GM23338 (cell line): ENCODE results near the gene IGSF22. TPM values are rescaled to one million over a fixed set of nuclear protein-coding genes. Genes with fewer than 3 reads are reported as not detected.

ENCODE experiments used
- ATAC-seq: fragments of 200-7000 bp; cut with Tn5 transposase; 3 replicates; pipeline ENCODE4 v1.9.1; 2020
- DNase-seq: peaks from one replicate; pipeline ENCODE4 v3.0.0-alpha.2; 2015; ENCODE audit warnings: low spot score
- H2AFZ ChIP-seq: fragments of 200-600 bp; sonication (generic); 2 replicates; pipeline ENCODE4 v1.8.0; 2016; ENCODE audit warnings: antibody characterized with exemption, mild to moderate bottlenecking, moderate library complexity
- H3F3A ChIP-seq: fragments of 200-600 bp; sonication (generic); replicated peaks from 2 replicates; pipeline ENCODE4 v1.8.0; 2017; ENCODE audit warnings: antibody characterized with exemption, mixed run types, low read depth
- H3K27ac ChIP-seq: fragments of 200-600 bp; sonication (generic); 2 replicates; pipeline ENCODE4 v1.6.1; 2016; ENCODE audit warnings: low read depth
- H3K27me3 ChIP-seq: fragments of 200-600 bp; sonication (generic); 2 replicates; pipeline ENCODE4 v1.8.0; 2016; ENCODE audit warnings: mild to moderate bottlenecking, mixed run types, moderate library complexity; ENCODE audit not compliant: insufficient read depth
- H3K36me3 ChIP-seq: fragments of 200-600 bp; sonication (generic); 2 replicates; pipeline ENCODE4 v1.8.0; 2016; ENCODE audit warnings: mild to moderate bottlenecking; ENCODE audit not compliant: insufficient read depth
- H3K4me1 ChIP-seq: fragments of 200-600 bp; sonication (generic); 2 replicates; pipeline ENCODE4 v1.8.0; 2016; ENCODE audit warnings: mild to moderate bottlenecking, moderate library complexity; ENCODE audit not compliant: insufficient read depth
- H3K4me2 ChIP-seq: fragments of 200-600 bp; sonication (generic); 2 replicates; pipeline ENCODE4 v1.7.1; 2017; ENCODE audit warnings: mixed run types
- H3K4me3 ChIP-seq: fragments of 200-600 bp; sonication (generic); 2 replicates; pipeline ENCODE4 v1.6.1; 2016; ENCODE audit warnings: mixed run types
- H3K79me2 ChIP-seq: fragments of 200-600 bp; sonication (generic); replicated peaks from 2 replicates; pipeline ENCODE4 v1.8.0; 2017; ENCODE audit warnings: mild to moderate bottlenecking; ENCODE audit not compliant: insufficient read depth
- H3K9me2 ChIP-seq: fragments of 200-600 bp; sonication (generic); 2 replicates; pipeline ENCODE4 v1.8.0; 2017; ENCODE audit not compliant: insufficient read depth
- H4K20me1 ChIP-seq: fragments of 200-600 bp; sonication (generic); replicated peaks from 2 replicates; pipeline ENCODE4 v1.8.0; 2017; ENCODE audit warnings: mild to moderate bottlenecking; ENCODE audit not compliant: insufficient read depth
- H3K27ac Mint-ChIP-seq: 2 replicates; pipeline ENCODE4 v1.8.0; 2020; ENCODE audit warnings: inconsistent platforms, mild to moderate bottlenecking, moderate library complexity, mixed read lengths
- H3K27me3 Mint-ChIP-seq: 3 replicates; pipeline ENCODE4 v1.8.0; 2022; ENCODE audit warnings: low read depth, mild to moderate bottlenecking, moderate library complexity, mixed read lengths, inconsistent platforms; ENCODE audit not compliant: insufficient read depth, poor library complexity
- H3K36me3 Mint-ChIP-seq: 3 replicates; pipeline ENCODE4 v1.8.0; 2021; ENCODE audit warnings: low read depth, mild to moderate bottlenecking, inconsistent platforms, moderate library complexity, mixed read lengths
- H3K4me1 Mint-ChIP-seq: 3 replicates; pipeline ENCODE4 v1.8.0; 2020; ENCODE audit warnings: mild to moderate bottlenecking, inconsistent platforms, mixed read lengths
- H3K4me3 Mint-ChIP-seq: 3 replicates; pipeline ENCODE4 v1.8.0; 2021; ENCODE audit warnings: moderate library complexity, mild to moderate bottlenecking, inconsistent platforms, mixed read lengths
- H3K9me3 Mint-ChIP-seq: 3 replicates; pipeline ENCODE4 v1.8.0; 2020; ENCODE audit warnings: moderate library complexity, mild to moderate bottlenecking, inconsistent platforms, mixed read lengths
- CREB1 ChIP-seq: fragments of 250-450 bp; sonication (Bioruptor Pico); IDR thresholded peaks from 2 replicates; pipeline ENCODE4 v1.5.0; 2020; ENCODE audit warnings: low read depth, mild to moderate bottlenecking, moderate library complexity
- CTCF ChIP-seq, 2 experiments: fragments of 200-600 bp in 1 of 2; sonication (generic) in 1 of 2; conservative IDR thresholded peaks; 2 replicates each; pipeline versions ENCODE4 v1.5.1 to v1.6.1; 2016 to 2017; ENCODE audit warnings: antibody characterized with exemption in 2 of 2, low read depth in 2 of 2, mild to moderate bottlenecking in 2 of 2, moderate library complexity in 1 of 2
- EZH2 ChIP-seq: fragments of 200-600 bp; sonication (generic); IDR thresholded peaks from one replicate; pipeline ENCODE4 v1.8.0; 2017; ENCODE audit warnings: antibody characterized with exemption, mild to moderate bottlenecking, low read depth; ENCODE audit not compliant: unreplicated experiment
- EZH2phosphoT487 ChIP-seq: fragments of 200-600 bp; sonication (generic); IDR thresholded peaks from one replicate; pipeline ENCODE4 v1.8.1; 2018; ENCODE audit warnings: antibody characterized with exemption; ENCODE audit not compliant: unreplicated experiment
- JUNB ChIP-seq: IDR thresholded peaks from one replicate; pipeline ENCODE4 v1.6.1; 2016; ENCODE audit warnings: antibody characterized with exemption; ENCODE audit not compliant: unreplicated experiment
- NANOG ChIP-seq: IDR thresholded peaks from 2 replicates; pipeline ENCODE4 v1.6.1; 2016; ENCODE audit warnings: antibody characterized with exemption, borderline replicate concordance
- POLR2AphosphoS5 ChIP-seq: IDR thresholded peaks from 2 replicates; pipeline ENCODE4 v1.6.1; 2016; ENCODE audit warnings: antibody characterized with exemption, low read depth
- REST ChIP-seq: IDR thresholded peaks from one replicate; pipeline ENCODE4 v1.6.1; 2018; ENCODE audit warnings: antibody characterized with exemption; ENCODE audit not compliant: unreplicated experiment
- STAT1 ChIP-seq: IDR thresholded peaks from one replicate; pipeline ENCODE4 v1.6.1; 2016; ENCODE audit warnings: antibody characterized with exemption; ENCODE audit not compliant: unreplicated experiment
- ZNF114 ChIP-seq: fragments of 250-450 bp; sonication (Bioruptor Pico); IDR thresholded peaks from 2 replicates; pipeline ENCODE4 v1.5.0; 2020; ENCODE audit warnings: mild to moderate bottlenecking, moderate library complexity
- ZNF331 ChIP-seq: fragments of 250-450 bp; sonication (Bioruptor Pico); IDR thresholded peaks from 2 replicates; pipeline ENCODE4 v1.5.0; 2020; ENCODE audit warnings: low read depth, mild to moderate bottlenecking, moderate library complexity
- ZNF462 ChIP-seq: fragments of 250-450 bp; sonication (Bioruptor Pico); IDR thresholded peaks from 2 replicates; pipeline ENCODE4 v1.5.0; 2020; ENCODE audit warnings: mild to moderate bottlenecking, moderate library complexity
- polyA plus RNA-seq: library from polyadenylated mRNA; unstranded; fragments of >200 nt; fragmentation: Nextera tagmentation; extraction: Ambion mirVana; gene quantifications from 2 replicates; pipeline ENCODE4 v1.2.1, GENCODE V29; 2016
- total RNA-seq: library from RNA; depleted of rRNA; stranded (reverse); fragments of >200 nt; shearing (Covaris generic); gene quantifications from 2 replicates; pipeline ENCODE4 v1.2.3, GENCODE V29; 2014
- TF ChIP-seq, protein P1 (sequence below): IDR thresholded peaks from 2 replicates; pipeline ENCODE4 v1.6.1; 2016; ENCODE audit warnings: antibody characterized with exemption

The IGSF22 gene
- total and polyA plus RNA-seq, 2 experiments from 2014 or later = 0.37 TPM; not detected in 1

DNA sequence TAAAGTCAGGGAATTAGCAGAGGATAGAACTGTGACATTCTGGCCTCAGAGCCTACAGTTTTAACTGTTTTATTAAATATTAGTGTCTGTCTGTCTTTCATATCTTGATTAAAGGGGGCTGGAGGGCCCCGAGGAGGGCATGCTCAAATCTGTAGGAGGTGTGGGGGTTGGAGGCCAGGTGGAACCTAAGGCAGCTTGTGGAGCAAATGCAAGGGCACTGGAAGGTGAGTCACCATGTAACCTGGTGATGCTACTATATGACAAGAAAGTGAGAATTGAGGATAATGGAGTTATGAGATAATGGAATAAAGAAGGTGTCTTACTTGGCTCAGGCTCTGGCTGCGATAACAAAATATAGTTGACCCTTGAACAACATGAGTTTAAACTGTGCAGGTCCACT is 54.7 kb downstream of the IGSF22 start:
- no peaks in the 10 kb centered on the region for H3K79me2 ChIP-seq
- no peaks in the 10 kb centered on the region for H4K20me1 ChIP-seq
- Mint-ChIP-seq H3K4me3 (no peak overlapping the region), H3K36me3 (no peaks in the 10 kb centered on the region), H3K9me3 (no peaks in the 10 kb centered on the region), H3K27me3 (peaks cover 7% of the 10 kb centered on the region), H3K4me1 (peaks cover 16% of the 10 kb centered on the region), H3K27ac (no peak overlapping the region)
- H2AFZ ChIP-seq = no peak overlapping the region
- no peak for ATAC-seq
- no peaks in the 10 kb centered on the region for H3F3A ChIP-seq
- H3K27me3 ChIP-seq = no peaks in the 10 kb centered on the region
- H3K4me3 ChIP-seq = no peak overlapping the region
- no peaks in the 10 kb centered on the region for H3K9me2 ChIP-seq
- no peaks in the 10 kb centered on the region for H3K36me3 ChIP-seq
- no peak for DNase-seq
- H3K4me2 ChIP-seq = no peak overlapping the region
- peaks cover 10% of the 10 kb centered on the region for H3K4me1 ChIP-seq
- TF ChIP-seq EZH2phosphoT487 = no peak
- no peak for TF ChIP-seq NANOG
- no peak for TF ChIP-seq STAT1
- no peak for TF ChIP-seq CTCF (conservative IDR thresholded peaks at IDR 0.05; ENCODE audit: low read depth in 2 of 2)
- TF ChIP-seq EZH2 = no peak
- no peak for TF ChIP-seq ZNF114 (CRISPR knock-in tag)
- no peak for TF ChIP-seq REST
- no peak for TF ChIP-seq ZNF462
- TF ChIP-seq, protein P1, sequence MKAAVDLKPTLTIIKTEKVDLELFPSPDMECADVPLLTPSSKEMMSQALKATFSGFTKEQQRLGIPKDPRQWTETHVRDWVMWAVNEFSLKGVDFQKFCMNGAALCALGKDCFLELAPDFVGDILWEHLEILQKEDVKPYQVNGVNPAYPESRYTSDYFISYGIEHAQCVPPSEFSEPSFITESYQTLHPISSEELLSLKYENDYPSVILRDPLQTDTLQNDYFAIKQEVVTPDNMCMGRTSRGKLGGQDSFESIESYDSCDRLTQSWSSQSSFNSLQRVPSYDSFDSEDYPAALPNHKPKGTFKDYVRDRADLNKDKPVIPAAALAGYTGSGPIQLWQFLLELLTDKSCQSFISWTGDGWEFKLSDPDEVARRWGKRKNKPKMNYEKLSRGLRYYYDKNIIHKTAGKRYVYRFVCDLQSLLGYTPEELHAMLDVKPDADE = no peak
- TF ChIP-seq JUNB = no peak
- TF ChIP-seq POLR2AphosphoS5 = no peak
- TF ChIP-seq ZNF331 (CRISPR knock-in tag) = no peak
- TF ChIP-seq CREB1 (CRISPR knock-in tag) = no peak
- no peak overlapping the region for H3K27ac ChIP-seq
